HEK293T (cell line): ENCODE measurements around the gene TRIM68.

Experiments
- CTCF ChIA-PET: fragments of 350-600 bp; formaldehyde crosslinking; extraction: SDS; loops from one replicate; lab custom pipeline; 2021; ENCODE audit warnings: antibody characterized with exemption, inconsistent platforms; lab: Yijun Ruan, JAX
- POLR2A ChIA-PET: fragments of 350-600 bp; formaldehyde crosslinking; extraction: SDS; loops from one replicate; lab custom pipeline; 2020; ENCODE audit warnings: antibody characterized with exemption, inconsistent platforms; lab: Yijun Ruan, JAX
- DNase-seq: peaks from one replicate; pipeline ENCODE4 v3.0.0; 2012; ENCODE audit warnings: mixed read lengths; ENCODE audit errors: extremely low spot score
- ARNT ChIP-seq: fragments of 450-650 bp; IDR thresholded peaks from 2 replicates; pipeline ENCODE4 v1.6.1; 2017; ENCODE audit warnings: mild to moderate bottlenecking
- BHLHE40 ChIP-seq: fragments of 450-650 bp; IDR thresholded peaks from 2 replicates; pipeline ENCODE4 v1.6.1; 2016; ENCODE audit warnings: mild to moderate bottlenecking, moderate library complexity, borderline replicate concordance
- CTBP1 ChIP-seq: fragments of 450-650 bp; IDR thresholded peaks from 2 replicates; pipeline ENCODE4 v1.6.1; 2016; ENCODE audit warnings: borderline replicate concordance
- ELF4 ChIP-seq: fragments of 450-650 bp; IDR thresholded peaks from 2 replicates; pipeline ENCODE4 v1.6.1; 2017; ENCODE audit warnings: antibody characterized with exemption
- FOXA1 ChIP-seq: fragments of 450-650 bp; IDR thresholded peaks from 2 replicates; pipeline ENCODE4 v1.6.1; 2016; ENCODE audit warnings: mild to moderate bottlenecking
- FOXK2 ChIP-seq: fragments of 450-650 bp; IDR thresholded peaks from 2 replicates; pipeline ENCODE4 v1.6.1; 2016; ENCODE audit warnings: mild to moderate bottlenecking
- FOXM1 ChIP-seq: fragments of 450-650 bp; IDR thresholded peaks from 2 replicates; pipeline ENCODE4 v1.6.1; 2017; ENCODE audit warnings: mild to moderate bottlenecking, borderline replicate concordance
- HDGF ChIP-seq: fragments of 450-650 bp; IDR thresholded peaks from 2 replicates; pipeline ENCODE4 v1.6.1; 2017; ENCODE audit warnings: antibody characterized with exemption, borderline replicate concordance
- L3MBTL2 ChIP-seq: fragments of 450-650 bp; conservative IDR thresholded peaks from 2 replicates; pipeline ENCODE4 v1.6.1; 2016; ENCODE audit warnings: mild to moderate bottlenecking
- LEF1 ChIP-seq: fragments of 450-650 bp; IDR thresholded peaks from 2 replicates; pipeline ENCODE4 v1.6.1; 2017; ENCODE audit warnings: mild to moderate bottlenecking, borderline replicate concordance
- NFRKB ChIP-seq: fragments of 450-650 bp; IDR thresholded peaks from 2 replicates; pipeline ENCODE4 v1.6.1; 2016; ENCODE audit warnings: mild to moderate bottlenecking, moderate library complexity
- SP1 ChIP-seq: fragments of 450-650 bp; IDR thresholded peaks from 2 replicates; pipeline ENCODE4 v1.6.1; 2017
- SUZ12 ChIP-seq: fragments of 450-650 bp; IDR thresholded peaks from 2 replicates; pipeline ENCODE4 v1.6.1; 2016; ENCODE audit warnings: mild to moderate bottlenecking
- TARDBP ChIP-seq: fragments of 450-650 bp; IDR thresholded peaks from 2 replicates; pipeline ENCODE4 v1.6.1; 2016
- ZNF384 ChIP-seq: fragments of 450-650 bp; IDR thresholded peaks from 2 replicates; pipeline ENCODE4 v1.6.1; 2016
- TF ChIP-seq, protein P1 (sequence below): fragments of 450-650 bp; IDR thresholded peaks from 2 replicates; pipeline ENCODE4 v1.6.1; 2016

The TRIM68 gene

DNA sequence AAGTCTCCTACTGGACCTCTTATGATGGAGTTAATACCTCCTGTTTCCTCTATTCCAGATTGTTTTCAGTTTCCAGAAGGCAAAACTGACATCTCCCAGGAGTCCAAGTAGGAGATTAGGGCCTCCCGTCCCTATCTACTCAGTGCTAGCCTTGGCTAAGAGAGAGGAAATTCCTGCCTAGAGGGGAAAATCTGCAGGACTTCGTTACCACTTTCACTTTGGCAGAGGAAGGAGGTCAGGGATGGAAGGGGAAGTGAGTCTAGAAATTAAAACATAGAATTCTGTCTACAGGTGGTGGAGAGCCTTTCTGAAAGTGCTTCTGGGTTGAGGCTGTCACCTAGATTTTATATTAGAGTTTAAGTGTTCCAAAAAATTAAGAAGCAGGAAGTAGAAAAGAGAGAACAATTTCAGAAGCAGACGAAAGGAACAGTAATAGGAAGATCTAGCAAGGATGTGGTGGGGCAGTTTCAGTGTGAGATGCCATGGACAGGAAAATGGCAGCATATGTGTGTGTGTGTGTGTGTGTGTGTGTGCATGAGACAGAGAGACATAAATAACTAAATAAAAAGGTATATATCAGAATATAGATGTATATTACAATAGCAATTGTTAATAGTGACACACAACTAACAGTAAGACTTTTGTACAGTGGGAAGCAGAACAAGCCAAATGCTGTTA is 2.4 kb upstream of the TRIM68 start:
- no peak for DNase-seq
- CTCF ChIA-PET = no interaction called here
- POLR2A ChIA-PET = no interaction called here
- no peak for TF ChIP-seq CTBP1
- TF ChIP-seq, protein P1, sequence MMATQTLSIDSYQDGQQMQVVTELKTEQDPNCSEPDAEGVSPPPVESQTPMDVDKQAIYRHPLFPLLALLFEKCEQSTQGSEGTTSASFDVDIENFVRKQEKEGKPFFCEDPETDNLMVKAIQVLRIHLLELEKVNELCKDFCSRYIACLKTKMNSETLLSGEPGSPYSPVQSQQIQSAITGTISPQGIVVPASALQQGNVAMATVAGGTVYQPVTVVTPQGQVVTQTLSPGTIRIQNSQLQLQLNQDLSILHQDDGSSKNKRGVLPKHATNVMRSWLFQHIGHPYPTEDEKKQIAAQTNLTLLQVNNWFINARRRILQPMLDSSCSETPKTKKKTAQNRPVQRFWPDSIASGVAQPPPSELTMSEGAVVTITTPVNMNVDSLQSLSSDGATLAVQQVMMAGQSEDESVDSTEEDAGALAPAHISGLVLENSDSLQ = no peak
- no peak for TF ChIP-seq BHLHE40
- no peak for TF ChIP-seq NFRKB
- no peak for TF ChIP-seq SUZ12
- TF ChIP-seq ARNT = no peak
- no peak for TF ChIP-seq FOXK2
- TF ChIP-seq FOXM1 = no peak
- TF ChIP-seq L3MBTL2 = no peak
- TF ChIP-seq FOXA1 = no peak
- TF ChIP-seq ELF4 = no peak
- TF ChIP-seq SP1 = no peak
- TF ChIP-seq HDGF = no peak
- no peak for TF ChIP-seq ZNF384
- no peak for TF ChIP-seq LEF1
- TF ChIP-seq TARDBP = no peak

DNA sequence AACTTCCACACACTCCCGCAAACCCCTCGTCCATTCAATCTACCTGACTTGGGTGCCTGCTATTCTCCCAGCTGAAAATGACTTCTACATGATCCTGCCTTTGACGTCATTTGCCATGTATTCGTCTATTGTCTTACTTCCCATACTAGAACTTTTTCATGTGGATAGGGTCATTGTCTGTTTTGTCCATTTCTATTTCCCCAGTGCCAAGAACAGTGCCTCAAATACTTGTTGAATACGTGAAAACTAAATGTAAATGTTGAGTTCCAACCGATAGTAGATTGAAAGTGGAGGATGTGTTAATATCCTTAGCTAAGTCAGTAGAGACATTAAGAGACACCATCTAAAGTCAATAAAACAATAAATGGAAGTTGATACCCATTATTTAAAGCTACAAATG is 935 bp downstream of the TRIM68 start:
- ChIA-PET CTCF (no interaction called here), POLR2A (interaction anchor here (1.2 to 2.3 kb wide), 4 partner anchors 8 to 431 kb away, joined by 3 to 9 read pairs (median 7); no protein-coding TSS in a partner anchor)
- DNase-seq = no peak
- TF ChIP-seq ELF4 (no peak), FOXM1 (no peak), ARNT (no peak), BHLHE40 (no peak), FOXA1 (no peak), CTBP1 (no peak), FOXK2 (no peak), SUZ12 (no peak), HDGF (no peak), NFRKB (no peak)
- TF ChIP-seq, protein P1 = no peak

DNA sequence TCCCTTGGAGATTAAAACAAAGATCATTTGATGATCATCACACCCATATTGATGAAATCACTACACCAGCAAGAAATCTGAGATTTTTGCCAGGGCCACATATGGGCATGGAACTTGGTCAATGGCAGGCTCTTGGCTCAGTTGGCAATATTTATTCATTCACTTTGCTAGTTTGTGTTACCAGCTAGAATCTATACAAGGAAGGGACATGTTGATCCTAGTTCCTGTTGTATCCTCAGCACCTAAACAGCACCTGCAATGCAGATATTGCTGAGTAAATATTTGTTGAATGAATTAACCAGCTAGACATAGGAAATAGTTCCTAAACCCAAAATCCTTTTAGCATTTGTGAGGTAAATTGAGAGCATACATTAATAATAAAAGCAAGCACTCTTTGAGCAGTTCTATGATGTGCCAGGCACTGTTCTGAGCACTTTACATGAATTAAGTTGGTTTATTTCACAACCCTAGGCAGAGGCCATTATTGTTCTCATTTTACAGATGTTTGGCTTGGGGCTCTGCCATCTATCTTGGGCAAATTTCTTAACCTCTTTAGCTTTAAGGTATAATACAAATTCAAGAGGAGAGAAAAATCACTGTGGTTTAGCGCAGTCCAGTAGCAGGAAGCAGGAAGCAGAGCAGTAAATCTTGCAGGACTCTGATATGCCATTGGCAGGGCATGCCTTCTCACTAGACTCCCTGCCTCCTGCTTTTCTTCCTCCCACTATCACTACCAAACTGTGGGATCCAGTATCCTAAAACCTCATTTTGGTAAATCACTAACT is 1.6 kb downstream of the TRIM68 start:
- POLR2A ChIA-PET = interaction anchor here (1.2 to 2.3 kb wide), 2 partner anchors 8 to 431 kb away, joined by 3 to 8 read pairs; no protein-coding TSS in a partner anchor
- no peak for TF ChIP-seq NFRKB
- TF ChIP-seq FOXA1 = no peak
- no peak for TF ChIP-seq ELF4
- DNase-seq = no peak
- CTCF ChIA-PET = no interaction called here

DNA sequence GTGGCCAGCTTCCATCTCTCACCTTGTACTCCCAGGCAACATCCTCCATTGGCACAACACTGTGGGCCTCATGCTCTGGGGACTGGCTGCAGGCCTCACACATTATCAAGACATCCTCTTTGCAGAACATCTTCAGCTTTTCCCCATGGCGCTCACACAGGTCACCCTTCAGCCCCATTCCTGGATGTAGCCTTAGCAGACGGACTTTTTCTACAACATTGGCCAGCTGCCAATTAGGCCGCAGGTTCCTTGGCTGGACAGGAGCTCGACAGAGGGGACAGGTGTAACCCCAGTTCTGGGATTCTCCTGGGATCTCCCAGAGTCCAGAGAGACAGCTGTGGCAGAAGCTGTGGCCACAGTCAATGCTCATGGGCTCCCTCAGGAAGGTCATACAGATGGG is 3.0 kb downstream of the TRIM68 start:
- CTCF ChIA-PET = no interaction called here
- DNase-seq = no peak
- TF ChIP-seq CTBP1 (no peak), FOXA1 (no peak), L3MBTL2 (no peak), ELF4 (no peak), FOXK2 (no peak), HDGF (no peak), ARNT (no peak), BHLHE40 (no peak), TARDBP (no peak), FOXM1 (no peak), ZNF384 (no peak), LEF1 (no peak), NFRKB (no peak), SUZ12 (no peak), SP1 (no peak)
- TF ChIP-seq, protein P1 = no peak
- POLR2A ChIA-PET = no interaction called here

DNA sequence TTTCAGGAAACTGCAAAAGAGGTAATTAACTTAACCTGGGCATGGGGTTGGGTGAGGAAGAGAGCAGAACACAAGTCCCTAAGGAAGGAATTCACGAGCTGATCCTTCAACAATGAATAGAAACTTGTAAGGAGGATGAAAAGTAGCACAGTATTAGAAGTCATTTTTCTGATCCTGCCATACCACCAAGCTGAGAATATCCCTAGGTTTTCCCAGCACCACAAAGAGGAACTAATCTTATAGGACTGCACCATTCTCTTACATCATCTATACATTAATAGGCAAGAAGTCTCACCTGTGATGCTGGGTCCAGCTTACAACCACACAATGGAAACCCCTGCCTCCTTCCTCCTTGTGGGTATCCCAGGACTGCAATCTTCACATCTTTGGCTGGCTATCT is 14.3 kb downstream of the TRIM68 start, which contains the start of gene OR52I1:
OR52I1 (plus strand) TSS at position 301 of the 400 bp plus-strand sequence; CDS start at position 301, 0 bp downstream.
- TF ChIP-seq FOXA1 = no peak
- TF ChIP-seq FOXM1 = no peak
- no peak for DNase-seq
- ChIA-PET CTCF (no interaction called here), POLR2A (no interaction called here)

DNA sequence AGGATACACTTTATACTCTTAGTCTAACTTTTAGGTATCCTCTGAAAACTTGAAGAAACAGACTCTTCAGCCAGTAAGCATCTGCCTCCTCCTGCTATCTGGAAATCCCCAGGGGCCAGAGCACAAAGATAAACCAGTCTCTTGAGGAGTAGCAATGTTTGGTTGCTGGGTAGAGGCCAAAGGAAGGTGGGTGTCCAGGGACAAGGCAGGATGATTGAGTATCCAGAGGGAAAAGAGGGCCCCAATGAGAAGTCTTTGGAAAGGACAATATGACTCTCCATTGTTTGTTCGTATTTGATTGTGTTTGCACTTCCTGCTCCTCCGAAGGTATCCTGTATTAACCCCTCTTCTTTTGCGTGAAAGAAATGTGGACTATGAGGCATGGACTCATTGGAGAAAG is 19.0 kb downstream of the TRIM68 start:
- POLR2A ChIA-PET = no interaction called here
- TF ChIP-seq ELF4 (no peak), CTBP1 (no peak), FOXK2 (no peak)
- TF ChIP-seq, protein P1 = no peak
- CTCF ChIA-PET = no interaction called here
- DNase-seq = no peak
